Neural cell (in vitro differentiated cells): ENCODE results near the gene OAT.

Experiments used
- CTCF ChIP-seq: fragments of 450-650 bp; IDR thresholded peaks from 2 replicates; pipeline ENCODE4 v1.5.1; 2014; ENCODE audit warnings: antibody characterized with exemption, mild to moderate bottlenecking, moderate library complexity; ENCODE audit not compliant: poor library complexity, severe bottlenecking
- EP300 ChIP-seq: fragments of 450-650 bp; conservative IDR thresholded peaks from 2 replicates; pipeline ENCODE4 v1.6.1; 2014; ENCODE audit warnings: antibody characterized with exemption, mild to moderate bottlenecking, moderate library complexity; ENCODE audit not compliant: poor library complexity, severe bottlenecking
- EZH2 ChIP-seq: fragments of 200-600, 300-800 bp; shearing (Covaris generic), sonication (generic); IDR thresholded peaks from 2 replicates; pipeline ENCODE4 v1.6.1; 2014; ENCODE audit warnings: antibody characterized with exemption, low read length, borderline replicate concordance, mild to moderate bottlenecking; ENCODE audit not compliant: insufficient read depth, poor library complexity, severe bottlenecking
- POLR2AphosphoS5 ChIP-seq: IDR thresholded peaks from 2 replicates; pipeline ENCODE4 v1.6.1; 2012
- RAD21 ChIP-seq: fragments of 450-650 bp; conservative IDR thresholded peaks from 2 replicates; pipeline ENCODE4 v1.6.1; 2014; ENCODE audit warnings: antibody characterized with exemption, mild to moderate bottlenecking, moderate library complexity
- SMC3 ChIP-seq: fragments of 450-650 bp; conservative IDR thresholded peaks from 2 replicates; pipeline ENCODE4 v1.6.1; 2014; ENCODE audit warnings: antibody characterized with exemption, mild to moderate bottlenecking, moderate library complexity; ENCODE audit not compliant: poor library complexity

DNA sequence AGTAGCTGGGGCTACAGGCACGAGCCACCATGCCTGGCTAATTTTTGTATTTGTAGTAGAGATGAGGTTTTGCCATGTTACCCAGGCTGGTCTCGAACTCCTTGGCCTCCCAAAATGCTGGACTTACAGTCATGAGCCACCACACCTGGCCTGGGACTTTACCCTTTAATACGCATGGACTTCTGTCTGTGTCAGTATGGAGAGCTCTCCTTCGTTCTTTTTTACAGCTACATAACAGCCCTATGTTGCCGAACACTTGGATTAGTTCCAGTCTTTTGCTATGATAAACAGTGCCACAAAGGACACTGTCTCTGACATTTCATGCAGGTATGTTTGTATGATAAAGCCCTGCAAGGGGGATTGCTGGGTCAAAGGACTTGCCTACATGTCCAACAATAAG is 10.9 kb upstream of the OAT start:
- TF ChIP-seq CTCF = no peak
- no peak for TF ChIP-seq RAD21
- no peak for TF ChIP-seq SMC3
- TF ChIP-seq EP300 = no peak
- no peak for TF ChIP-seq POLR2AphosphoS5
- TF ChIP-seq EZH2 = no peak
